Suppressor macrophage treated with lipopolysaccharide for 4 hours (primary cell): ENCODE results near the gene IFNA7.
"Not testable (repeated sequence)": the region's sequence is repeated elsewhere in the genome, so short reads cannot be mapped to it uniquely, and the experiment has no call there.

Experiments
- DNase-seq: peaks from one replicate; pipeline ENCODE4 v3.0.0-alpha.2; 2020

IFNA7 gene

DNA sequence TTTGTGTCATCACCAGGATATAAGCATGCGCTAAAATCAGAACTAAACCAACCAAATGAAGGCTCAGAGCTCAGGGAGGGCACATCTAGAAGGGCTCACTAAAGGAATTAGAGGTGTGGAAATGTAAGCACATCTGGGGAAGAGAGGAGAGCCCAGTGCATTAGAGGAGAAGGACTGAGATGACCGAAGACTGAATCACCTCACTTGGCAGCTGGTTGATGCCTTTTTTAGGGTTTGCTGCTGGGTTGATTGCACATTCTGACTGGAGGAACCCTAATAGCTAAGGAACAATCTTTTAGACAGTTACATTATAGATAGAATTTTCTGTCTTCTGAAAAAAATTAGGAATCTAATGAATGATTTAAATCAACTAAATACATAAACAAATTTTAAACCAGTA is 27.3 kb downstream of the IFNA7 start:
- DNase-seq: no peak

DNA sequence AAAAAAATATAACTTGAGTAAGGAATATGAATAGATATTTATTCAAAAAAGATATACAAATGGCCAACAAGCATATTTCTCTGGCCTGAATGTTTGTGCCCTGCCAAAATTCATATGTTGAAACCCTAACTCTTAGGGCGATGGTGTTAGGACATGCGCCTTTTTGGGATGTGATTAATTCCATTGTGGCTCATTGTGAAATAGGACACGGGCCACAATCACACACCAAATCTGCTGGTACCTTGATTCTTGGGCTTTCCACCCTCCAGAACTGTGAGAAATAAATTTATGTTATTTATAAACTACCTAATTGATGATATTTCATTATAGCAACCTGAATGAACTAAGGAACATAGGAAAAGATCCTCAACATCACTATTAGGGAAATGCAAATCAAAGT is 29.8 kb downstream of the IFNA7 start:
- DNase-seq: no peak

DNA sequence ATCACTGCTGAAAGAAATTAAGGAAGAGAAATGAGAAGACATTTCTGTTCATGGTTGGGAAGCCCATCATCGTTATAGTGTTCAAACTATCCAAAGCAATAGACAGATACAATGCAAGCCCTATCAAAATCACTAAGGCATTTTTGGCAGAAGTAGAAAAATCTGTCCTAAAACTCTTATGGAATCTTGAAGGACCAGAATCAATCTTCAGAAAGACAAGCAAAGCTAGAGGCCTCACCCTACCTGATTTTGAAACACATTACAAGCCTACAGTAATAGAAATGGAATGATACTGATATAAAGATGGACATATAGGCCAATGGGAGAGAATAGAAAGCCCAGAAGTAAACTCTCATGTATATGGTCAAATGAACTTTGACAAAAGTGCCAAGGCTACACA is 30.7 kb downstream of the IFNA7 start:
- DNase-seq: no peak

DNA sequence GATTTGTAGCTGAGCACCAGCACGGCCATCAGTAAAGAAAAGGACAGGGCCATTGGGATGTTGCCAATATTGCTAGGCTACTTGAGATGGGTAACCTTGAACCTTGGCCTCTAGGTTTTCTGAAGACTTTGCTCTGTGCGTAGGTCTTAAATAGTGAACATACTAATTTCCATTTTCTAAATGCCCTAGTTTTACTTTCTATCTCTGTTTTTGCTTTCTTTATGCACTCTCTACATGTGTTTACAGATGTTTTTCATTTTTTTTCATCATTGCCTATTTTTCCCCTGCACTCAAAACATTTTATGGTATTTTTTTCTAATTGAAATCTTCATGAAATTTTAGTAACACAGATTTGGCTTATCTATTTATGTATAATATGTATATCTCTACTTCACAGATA is 35.4 kb downstream of the IFNA7 start, which contains the start of gene IFNA21:
Gene IFNA21, minus strand, starts transcription at position 101 of the 400 bp plus-strand sequence. Its CDS starts 48 bp downstream, at position 53.
- not testable (repeated sequence) for DNase-seq

DNA sequence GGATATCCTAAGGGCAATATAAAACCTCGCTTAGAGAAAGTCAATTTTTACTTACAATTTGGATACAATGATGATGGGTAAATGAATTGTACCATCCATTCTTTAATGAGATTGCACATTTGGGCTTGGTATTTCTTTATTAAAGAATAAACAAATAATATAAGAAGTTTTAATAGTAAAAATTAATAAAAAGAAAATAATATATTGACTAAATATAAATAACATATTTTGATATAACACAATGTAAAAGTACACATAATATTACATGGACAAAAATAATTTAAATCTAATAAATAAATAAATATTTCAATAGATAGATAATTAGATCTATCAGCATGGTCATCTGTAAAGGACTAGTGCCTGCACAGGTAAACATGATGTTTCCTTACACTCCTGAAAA is 36.5 kb downstream of the IFNA7 start:
- DNase-seq: no peak

DNA sequence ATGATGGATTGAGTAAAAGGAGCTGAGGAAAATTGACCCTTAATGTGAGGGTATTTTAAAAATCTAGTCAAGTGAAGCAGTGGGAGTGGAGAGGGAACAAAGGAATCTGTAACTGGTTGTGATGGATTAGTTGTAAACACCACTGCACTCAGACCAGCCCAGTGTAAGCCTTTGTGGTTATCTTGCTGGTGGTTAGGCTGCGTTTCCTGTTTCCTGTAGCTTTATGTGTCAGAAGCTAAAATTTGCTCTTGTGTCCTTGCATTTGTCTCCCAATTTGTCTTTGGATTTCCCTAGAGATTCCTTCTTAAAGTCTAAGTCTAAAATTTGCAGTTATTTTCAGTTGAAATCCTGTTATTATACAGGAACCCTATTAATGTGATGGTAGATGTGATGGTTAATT is 41.8 kb downstream of the IFNA7 start:
- DNase-seq: peak; percentile 47

DNA sequence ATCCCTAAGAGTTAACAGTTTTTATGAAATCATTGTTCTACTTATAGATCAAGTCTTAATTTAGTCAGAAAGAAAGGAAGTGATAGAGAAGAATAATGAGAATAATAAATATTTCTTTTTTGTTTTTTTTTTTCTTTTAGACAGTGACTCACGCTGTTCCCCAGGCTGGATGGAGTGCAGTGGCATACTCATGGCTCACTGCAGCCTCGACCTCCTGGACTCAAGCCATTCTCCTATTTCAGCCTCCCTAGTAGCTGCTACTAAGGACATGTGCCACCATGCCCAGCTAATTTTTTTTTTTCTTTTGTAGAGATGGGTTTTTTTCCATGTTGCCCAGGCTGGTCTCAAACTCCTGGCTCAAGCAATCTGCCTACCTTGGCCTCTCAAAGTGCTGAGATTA is 46.5 kb downstream of the IFNA7 start:
- no peak for DNase-seq

DNA sequence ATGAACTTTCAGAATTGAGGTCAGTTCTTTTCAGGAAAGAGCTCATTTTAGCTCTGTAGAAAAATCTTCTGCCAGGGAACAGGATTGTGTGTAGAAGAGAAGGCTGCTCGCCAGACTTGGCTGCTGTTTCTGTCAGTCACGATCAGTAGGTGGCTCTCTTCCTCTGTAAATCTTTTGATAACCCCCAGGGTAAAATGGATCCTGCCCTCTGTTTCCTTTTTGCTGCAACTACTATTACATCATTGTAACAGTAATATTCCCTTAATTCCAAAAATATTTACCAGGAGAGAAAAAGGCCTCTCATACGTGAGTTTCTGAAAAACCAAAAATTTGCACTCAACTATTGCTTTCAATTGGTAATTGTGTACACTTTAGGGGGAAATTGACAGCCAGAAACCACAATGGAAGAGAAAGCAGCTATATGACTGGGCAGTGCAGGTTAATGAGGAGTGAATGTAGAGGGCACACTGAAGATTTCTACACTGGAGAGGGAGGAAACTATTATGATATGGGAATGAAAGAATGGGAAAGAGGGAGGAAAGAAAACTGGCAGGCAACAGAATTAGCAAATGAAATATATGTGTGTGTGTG is 47.9 kb downstream of the IFNA7 start:
- peak; percentile 27 for DNase-seq

DNA sequence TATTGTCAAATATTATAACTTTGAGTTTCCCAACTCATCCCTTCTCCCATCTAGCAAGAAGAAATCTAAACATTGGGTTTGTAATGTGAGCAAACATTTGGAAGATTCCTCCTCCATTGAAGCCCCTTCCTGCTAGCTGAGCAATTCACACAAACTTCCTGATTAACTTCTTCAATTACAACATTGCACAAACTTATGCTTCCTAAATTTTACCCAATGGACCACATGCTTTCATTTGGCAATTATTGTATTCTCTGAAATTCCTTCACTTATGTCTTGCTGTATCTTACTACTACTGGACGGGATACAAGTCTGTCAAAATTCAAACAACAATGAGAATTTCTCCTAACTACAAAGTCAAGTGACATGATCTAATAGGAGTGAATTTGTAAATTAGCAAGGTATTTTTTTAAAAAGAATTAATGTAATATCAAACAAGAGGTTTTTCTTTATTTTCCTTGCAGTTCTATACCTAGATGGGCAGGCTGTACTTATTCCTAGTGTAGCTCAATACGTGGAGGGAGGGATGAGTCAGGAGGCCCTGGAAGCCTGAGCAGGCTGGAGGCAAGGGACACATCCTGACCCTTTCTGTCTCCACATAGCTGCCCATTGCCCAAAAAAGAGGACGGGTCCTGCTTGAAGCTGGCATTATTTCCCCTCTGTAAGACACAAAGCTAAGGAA is 48.5 kb downstream of the IFNA7 start:
- DNase-seq: peak; percentile 45
